HEK293 (cell line): ENCODE data around the gene QSER1.
A peak's percentile ranks its signal among the peaks of the same experiment; 100 is the strongest.

Experiments used
- MEIS1 ChIP-seq: sonication (generic); formaldehyde crosslinking; IDR thresholded peaks from 2 replicates; pipeline ENCODE4 v1.8.1; 2022; ENCODE audit warnings: missing genetic modification reagents, mild to moderate bottlenecking, borderline replicate concordance
- MYNN ChIP-seq: fragments of 450-650 bp; formaldehyde crosslinking; IDR thresholded peaks from 2 replicates; pipeline ENCODE4 v1.5.1; 2016; ENCODE audit warnings: missing biosample characterization, missing genetic modification characterization, borderline replicate concordance
- OVOL3 ChIP-seq: fragments of 450-650 bp; formaldehyde crosslinking; IDR thresholded peaks from 2 replicates; pipeline ENCODE4 v1.5.1; 2016; ENCODE audit warnings: missing biosample characterization, missing genetic modification characterization
- SP2 ChIP-seq: fragments of 450-650 bp; formaldehyde crosslinking; IDR thresholded peaks from 2 replicates; pipeline ENCODE4 v1.5.1; 2016; ENCODE audit warnings: missing biosample characterization, missing genetic modification characterization
- SP3 ChIP-seq: fragments of 450-650 bp; formaldehyde crosslinking; IDR thresholded peaks from 2 replicates; pipeline ENCODE4 v1.5.1; 2016; ENCODE audit warnings: missing biosample characterization, missing genetic modification characterization
- WT1 ChIP-seq: fragments of 450-650 bp; formaldehyde crosslinking; IDR thresholded peaks from 2 replicates; pipeline ENCODE4 v1.5.1; 2016; ENCODE audit warnings: missing biosample characterization, missing genetic modification characterization
- ZBTB17 ChIP-seq: fragments of 450-650 bp; formaldehyde crosslinking; IDR thresholded peaks from 2 replicates; pipeline ENCODE4 v1.5.1; 2016; ENCODE audit warnings: missing biosample characterization, missing genetic modification characterization
- ZBTB8A ChIP-seq: fragments of 450-650 bp; formaldehyde crosslinking; IDR thresholded peaks from 2 replicates; pipeline ENCODE4 v1.5.1; 2016; ENCODE audit warnings: missing biosample characterization, missing genetic modification characterization
- ZFP41 ChIP-seq: fragments of 450-650 bp; formaldehyde crosslinking; IDR thresholded peaks from 2 replicates; pipeline ENCODE4 v1.5.1; 2016; ENCODE audit warnings: missing biosample characterization, missing genetic modification characterization, borderline replicate concordance
- ZFP69B ChIP-seq: fragments of 450-650 bp; formaldehyde crosslinking; IDR thresholded peaks from 2 replicates; pipeline ENCODE4 v1.5.1; 2016; ENCODE audit warnings: missing biosample characterization, missing genetic modification characterization
- ZNF133 ChIP-seq: fragments of 450-650 bp; formaldehyde crosslinking; IDR thresholded peaks from 2 replicates; pipeline ENCODE4 v1.5.1; 2016; ENCODE audit warnings: missing biosample characterization, missing genetic modification characterization
- ZNF155 ChIP-seq: fragments of 450-650 bp; formaldehyde crosslinking; IDR thresholded peaks from 2 replicates; pipeline ENCODE4 v1.5.1; 2016; ENCODE audit warnings: missing biosample characterization, missing genetic modification characterization
- ZNF157 ChIP-seq: fragments of 450-650 bp; formaldehyde crosslinking; IDR thresholded peaks from 2 replicates; pipeline ENCODE4 v1.5.1; 2016; ENCODE audit warnings: missing biosample characterization, missing genetic modification characterization
- ZNF16 ChIP-seq: fragments of 450-650 bp; formaldehyde crosslinking; IDR thresholded peaks from 2 replicates; pipeline ENCODE4 v1.5.1; 2016; ENCODE audit warnings: low read depth, missing biosample characterization, missing genetic modification characterization
- ZNF221 ChIP-seq: fragments of 450-650 bp; formaldehyde crosslinking; IDR thresholded peaks from 2 replicates; pipeline ENCODE4 v1.5.1; 2017; ENCODE audit warnings: missing biosample characterization, missing genetic modification characterization, borderline replicate concordance
- ZNF311 ChIP-seq: fragments of 450-650 bp; formaldehyde crosslinking; IDR thresholded peaks from 2 replicates; pipeline ENCODE4 v1.5.1; 2017; ENCODE audit warnings: missing biosample characterization, missing genetic modification characterization, borderline replicate concordance
- ZNF335 ChIP-seq: fragments of 450-650 bp; formaldehyde crosslinking; conservative IDR thresholded peaks from 2 replicates; pipeline ENCODE4 v1.5.1; 2016; ENCODE audit warnings: missing biosample characterization, missing genetic modification characterization
- ZNF391 ChIP-seq: fragments of 450-650 bp; formaldehyde crosslinking; IDR thresholded peaks from 2 replicates; pipeline ENCODE4 v1.5.1; 2016; ENCODE audit warnings: low read depth, missing biosample characterization, missing genetic modification characterization, borderline replicate concordance
- ZNF416 ChIP-seq: fragments of 450-650 bp; formaldehyde crosslinking; IDR thresholded peaks from 2 replicates; pipeline ENCODE4 v1.5.1; 2016; ENCODE audit warnings: missing biosample characterization, missing genetic modification characterization
- ZNF521 ChIP-seq: fragments of 450-650 bp; formaldehyde crosslinking; IDR thresholded peaks from 2 replicates; pipeline ENCODE4 v1.5.1; 2017; ENCODE audit warnings: missing biosample characterization, mild to moderate bottlenecking, missing genetic modification characterization
- ZNF530 ChIP-seq: fragments of 450-650 bp; formaldehyde crosslinking; IDR thresholded peaks from 2 replicates; pipeline ENCODE4 v1.5.1; 2016; ENCODE audit warnings: low read depth, missing biosample characterization, missing genetic modification characterization
- ZNF561 ChIP-seq: fragments of 450-650 bp; IDR thresholded peaks from 2 replicates; pipeline ENCODE4 v1.5.1; 2018; ENCODE audit warnings: missing biosample characterization, missing genetic modification characterization, borderline replicate concordance
- ZNF791 ChIP-seq: fragments of 450-650 bp; formaldehyde crosslinking; IDR thresholded peaks from 2 replicates; pipeline ENCODE4 v1.5.1; 2016; ENCODE audit warnings: missing biosample characterization, missing genetic modification characterization
- TF ChIP-seq, protein P1 (sequence below): fragments of 450-650 bp; formaldehyde crosslinking; IDR thresholded peaks from 2 replicates; pipeline ENCODE4 v1.5.1; 2016; ENCODE audit warnings: missing biosample characterization, missing genetic modification characterization, borderline replicate concordance
- TF ChIP-seq, protein P2 (sequence below): fragments of 450-650 bp; formaldehyde crosslinking; IDR thresholded peaks from 2 replicates; pipeline ENCODE4 v1.5.1; 2016; ENCODE audit warnings: missing biosample characterization, missing genetic modification characterization, low read depth
- TF ChIP-seq, protein P3 (sequence below): fragments of 450-650 bp; formaldehyde crosslinking; IDR thresholded peaks from 2 replicates; pipeline ENCODE4 v1.5.1; 2016; ENCODE audit warnings: missing biosample characterization, missing genetic modification characterization
- TF ChIP-seq, protein P4 (sequence below): fragments of 450-650 bp; formaldehyde crosslinking; IDR thresholded peaks from 2 replicates; pipeline ENCODE4 v1.5.1; 2016; ENCODE audit warnings: missing biosample characterization, missing genetic modification characterization
- TF ChIP-seq, protein P5 (sequence below): fragments of 450-650 bp; formaldehyde crosslinking; IDR thresholded peaks from 2 replicates; pipeline ENCODE4 v1.5.1; 2016; ENCODE audit warnings: missing biosample characterization, missing genetic modification characterization

Gene QSER1

DNA sequence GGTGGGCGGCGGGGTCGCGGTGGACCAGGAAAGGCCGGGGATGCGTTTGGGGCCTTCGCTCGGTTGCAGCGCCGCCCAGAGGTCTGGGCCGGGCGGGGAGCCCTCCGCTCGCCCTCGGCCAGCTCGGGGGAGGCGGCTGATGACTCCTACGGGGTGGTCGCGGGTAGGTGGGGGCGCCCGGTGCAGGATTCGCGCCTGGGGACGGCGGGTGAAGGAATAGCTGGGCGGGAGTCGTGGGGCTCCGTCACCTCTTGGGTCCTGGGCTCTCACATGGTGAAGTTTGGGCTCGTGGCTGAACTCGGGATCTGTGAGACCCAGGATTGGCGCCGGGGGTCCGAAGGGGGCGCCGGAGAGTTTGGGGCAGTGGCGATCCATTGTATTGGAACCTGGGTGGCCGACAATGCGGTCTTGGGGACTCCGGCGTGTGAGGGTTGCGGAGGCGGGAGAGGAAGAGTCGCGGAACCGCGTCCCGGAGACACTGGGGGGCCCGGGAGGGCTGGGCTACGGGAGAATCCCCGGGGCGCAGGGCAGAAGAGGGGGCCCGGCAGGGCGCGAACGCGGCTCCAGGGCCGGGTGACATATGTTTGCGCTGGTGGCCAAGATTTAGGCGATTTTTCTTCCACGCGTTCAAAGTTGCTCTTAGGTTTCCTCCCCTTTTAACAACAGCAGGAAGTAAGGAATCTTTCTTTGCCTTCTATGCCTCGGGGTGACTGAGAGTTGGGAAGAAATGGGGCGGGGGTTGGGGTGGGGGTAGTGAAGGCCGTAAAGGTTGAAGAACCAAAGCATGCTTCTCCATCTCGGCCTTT, 935 bp downstream of the QSER1 start (continued):
- TF ChIP-seq, protein P1, sequence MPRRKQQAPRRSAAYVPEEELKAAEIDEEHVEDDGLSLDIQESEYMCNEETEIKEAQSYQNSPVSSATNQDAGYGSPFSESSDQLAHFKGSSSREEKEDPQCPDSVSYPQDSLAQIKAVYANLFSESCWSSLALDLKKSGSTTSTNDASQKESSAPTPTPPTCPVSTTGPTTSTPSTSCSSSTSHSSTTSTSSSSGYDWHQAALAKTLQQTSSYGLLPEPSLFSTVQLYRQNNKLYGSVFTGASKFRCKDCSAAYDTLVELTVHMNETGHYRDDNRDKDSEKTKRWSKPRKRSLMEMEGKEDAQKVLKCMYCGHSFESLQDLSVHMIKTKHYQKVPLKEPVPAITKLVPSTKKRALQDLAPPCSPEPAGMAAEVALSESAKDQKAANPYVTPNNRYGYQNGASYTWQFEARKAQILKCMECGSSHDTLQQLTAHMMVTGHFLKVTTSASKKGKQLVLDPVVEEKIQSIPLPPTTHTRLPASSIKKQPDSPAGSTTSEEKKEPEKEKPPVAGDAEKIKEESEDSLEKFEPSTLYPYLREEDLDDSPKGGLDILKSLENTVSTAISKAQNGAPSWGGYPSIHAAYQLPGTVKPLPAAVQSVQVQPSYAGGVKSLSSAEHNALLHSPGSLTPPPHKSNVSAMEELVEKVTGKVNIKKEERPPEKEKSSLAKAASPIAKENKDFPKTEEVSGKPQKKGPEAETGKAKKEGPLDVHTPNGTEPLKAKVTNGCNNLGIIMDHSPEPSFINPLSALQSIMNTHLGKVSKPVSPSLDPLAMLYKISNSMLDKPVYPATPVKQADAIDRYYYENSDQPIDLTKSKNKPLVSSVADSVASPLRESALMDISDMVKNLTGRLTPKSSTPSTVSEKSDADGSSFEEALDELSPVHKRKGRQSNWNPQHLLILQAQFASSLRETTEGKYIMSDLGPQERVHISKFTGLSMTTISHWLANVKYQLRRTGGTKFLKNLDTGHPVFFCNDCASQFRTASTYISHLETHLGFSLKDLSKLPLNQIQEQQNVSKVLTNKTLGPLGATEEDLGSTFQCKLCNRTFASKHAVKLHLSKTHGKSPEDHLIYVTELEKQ: no peak
- TF ChIP-seq, protein P2, sequence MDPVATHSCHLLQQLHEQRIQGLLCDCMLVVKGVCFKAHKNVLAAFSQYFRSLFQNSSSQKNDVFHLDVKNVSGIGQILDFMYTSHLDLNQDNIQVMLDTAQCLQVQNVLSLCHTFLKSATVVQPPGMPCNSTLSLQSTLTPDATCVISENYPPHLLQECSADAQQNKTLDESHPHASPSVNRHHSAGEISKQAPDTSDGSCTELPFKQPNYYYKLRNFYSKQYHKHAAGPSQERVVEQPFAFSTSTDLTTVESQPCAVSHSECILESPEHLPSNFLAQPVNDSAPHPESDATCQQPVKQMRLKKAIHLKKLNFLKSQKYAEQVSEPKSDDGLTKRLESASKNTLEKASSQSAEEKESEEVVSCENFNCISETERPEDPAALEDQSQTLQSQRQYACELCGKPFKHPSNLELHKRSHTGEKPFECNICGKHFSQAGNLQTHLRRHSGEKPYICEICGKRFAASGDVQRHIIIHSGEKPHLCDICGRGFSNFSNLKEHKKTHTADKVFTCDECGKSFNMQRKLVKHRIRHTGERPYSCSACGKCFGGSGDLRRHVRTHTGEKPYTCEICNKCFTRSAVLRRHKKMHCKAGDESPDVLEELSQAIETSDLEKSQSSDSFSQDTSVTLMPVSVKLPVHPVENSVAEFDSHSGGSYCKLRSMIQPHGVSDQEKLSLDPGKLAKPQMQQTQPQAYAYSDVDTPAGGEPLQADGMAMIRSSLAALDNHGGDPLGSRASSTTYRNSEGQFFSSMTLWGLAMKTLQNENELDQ (tag by site-specific recombination): no peak
- TF ChIP-seq WT1 (tag by site-specific recombination) (no peak), ZNF791 (tag by site-specific recombination) (no peak), ZBTB17 (tag by site-specific recombination) (0 out of 2 replicates have a peak, but pooled peaks have one; percentile 21), MYNN (tag by site-specific recombination) (no peak), ZNF311 (tag by site-specific recombination) (no peak), ZNF221 (tag by site-specific recombination) (no peak), ZNF561 (tag by site-specific recombination) (0 out of 2 replicates have a peak, but pooled peaks have one; percentile 22), ZNF530 (no peak), ZNF155 (no peak), MEIS1 (CRISPR knock-in tag) (no peak), SP3 (tag by site-specific recombination) (no peak), ZNF133 (tag by site-specific recombination) (no peak), ZNF416 (tag by site-specific recombination) (no peak), SP2 (peak; percentile 15), ZNF16 (tag by site-specific recombination) (no peak), ZFP69B (tag by site-specific recombination) (no peak), ZBTB8A (tag by site-specific recombination) (peak; percentile 80), OVOL3 (tag by site-specific recombination) (no peak), ZNF521 (tag by site-specific recombination) (no peak), ZNF335 (peak; percentile 67), ZFP41 (no peak), ZNF157 (no peak), ZNF391 (tag by site-specific recombination) (no peak)
- TF ChIP-seq, protein P3, sequence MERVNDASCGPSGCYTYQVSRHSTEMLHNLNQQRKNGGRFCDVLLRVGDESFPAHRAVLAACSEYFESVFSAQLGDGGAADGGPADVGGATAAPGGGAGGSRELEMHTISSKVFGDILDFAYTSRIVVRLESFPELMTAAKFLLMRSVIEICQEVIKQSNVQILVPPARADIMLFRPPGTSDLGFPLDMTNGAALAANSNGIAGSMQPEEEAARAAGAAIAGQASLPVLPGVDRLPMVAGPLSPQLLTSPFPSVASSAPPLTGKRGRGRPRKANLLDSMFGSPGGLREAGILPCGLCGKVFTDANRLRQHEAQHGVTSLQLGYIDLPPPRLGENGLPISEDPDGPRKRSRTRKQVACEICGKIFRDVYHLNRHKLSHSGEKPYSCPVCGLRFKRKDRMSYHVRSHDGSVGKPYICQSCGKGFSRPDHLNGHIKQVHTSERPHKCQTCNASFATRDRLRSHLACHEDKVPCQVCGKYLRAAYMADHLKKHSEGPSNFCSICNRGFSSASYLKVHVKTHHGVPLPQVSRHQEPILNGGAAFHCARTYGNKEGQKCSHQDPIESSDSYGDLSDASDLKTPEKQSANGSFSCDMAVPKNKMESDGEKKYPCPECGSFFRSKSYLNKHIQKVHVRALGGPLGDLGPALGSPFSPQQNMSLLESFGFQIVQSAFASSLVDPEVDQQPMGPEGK (tag by site-specific recombination): peak; percentile 73
- TF ChIP-seq, protein P4, sequence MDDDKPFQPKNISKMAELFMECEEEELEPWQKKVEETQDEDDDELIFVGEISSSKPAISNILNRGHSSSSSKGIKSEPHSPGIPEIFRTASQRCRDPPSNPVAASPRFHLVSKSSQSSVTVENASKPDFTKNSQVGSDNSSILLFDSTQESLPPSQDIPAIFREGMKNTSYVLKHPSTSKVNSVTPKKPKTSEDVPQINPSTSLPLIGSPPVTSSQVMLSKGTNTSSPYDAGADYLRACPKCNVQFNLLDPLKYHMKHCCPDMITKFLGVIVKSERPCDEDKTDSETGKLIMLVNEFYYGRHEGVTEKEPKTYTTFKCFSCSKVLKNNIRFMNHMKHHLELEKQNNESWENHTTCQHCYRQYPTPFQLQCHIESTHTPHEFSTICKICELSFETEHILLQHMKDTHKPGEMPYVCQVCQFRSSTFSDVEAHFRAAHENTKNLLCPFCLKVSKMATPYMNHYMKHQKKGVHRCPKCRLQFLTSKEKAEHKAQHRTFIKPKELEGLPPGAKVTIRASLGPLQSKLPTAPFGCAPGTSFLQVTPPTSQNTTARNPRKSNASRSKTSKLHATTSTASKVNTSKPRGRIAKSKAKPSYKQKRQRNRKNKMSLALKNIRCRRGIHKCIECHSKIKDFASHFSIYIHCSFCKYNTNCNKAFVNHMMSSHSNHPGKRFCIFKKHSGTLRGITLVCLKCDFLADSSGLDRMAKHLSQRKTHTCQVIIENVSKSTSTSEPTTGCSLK (tag by site-specific recombination): no peak
- TF ChIP-seq, protein P5, sequence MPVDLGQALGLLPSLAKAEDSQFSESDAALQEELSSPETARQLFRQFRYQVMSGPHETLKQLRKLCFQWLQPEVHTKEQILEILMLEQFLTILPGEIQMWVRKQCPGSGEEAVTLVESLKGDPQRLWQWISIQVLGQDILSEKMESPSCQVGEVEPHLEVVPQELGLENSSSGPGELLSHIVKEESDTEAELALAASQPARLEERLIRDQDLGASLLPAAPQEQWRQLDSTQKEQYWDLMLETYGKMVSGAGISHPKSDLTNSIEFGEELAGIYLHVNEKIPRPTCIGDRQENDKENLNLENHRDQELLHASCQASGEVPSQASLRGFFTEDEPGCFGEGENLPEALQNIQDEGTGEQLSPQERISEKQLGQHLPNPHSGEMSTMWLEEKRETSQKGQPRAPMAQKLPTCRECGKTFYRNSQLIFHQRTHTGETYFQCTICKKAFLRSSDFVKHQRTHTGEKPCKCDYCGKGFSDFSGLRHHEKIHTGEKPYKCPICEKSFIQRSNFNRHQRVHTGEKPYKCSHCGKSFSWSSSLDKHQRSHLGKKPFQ (tag by site-specific recombination): no peak
